Gastroesophageal sphincter (tissue), 3 donors: Measurements from ENCODE around the gene GRM7.

ENCODE experiments used
- EP300 ChIP-seq: sonication (generic); formaldehyde crosslinking; IDR thresholded peaks from one replicate; pipeline ENCODE4 v1.6.1; 2017; ENCODE audit warnings: antibody characterized with exemption, mild to moderate bottlenecking
- POLR2A ChIP-seq, 2 donors: fragments of 450-650 bp; IDR thresholded peaks; one replicate each; pipeline ENCODE4 v1.6.1; 2017; ENCODE audit warnings: antibody characterized with exemption in 2 of 2, mild to moderate bottlenecking in 2 of 2, moderate library complexity in 1 of 2
- POLR2AphosphoS5 ChIP-seq: sonication (generic); formaldehyde crosslinking; IDR thresholded peaks from one replicate; pipeline ENCODE4 v1.6.1; 2017; ENCODE audit warnings: antibody characterized with exemption
- TF ChIP-seq, protein P1 (sequence below), 4 experiments: fragments of 200-600 bp in 2 of 4; fragments of 450-650 bp in 2 of 4; sonication (generic) in 1 of 4; IDR thresholded peaks; one replicate each; pipeline ENCODE4 v1.5.1; 2017 to 2019; ENCODE audit warnings: antibody characterized with exemption in 4 of 4, mild to moderate bottlenecking in 2 of 4, moderate library complexity in 2 of 4

DNA sequence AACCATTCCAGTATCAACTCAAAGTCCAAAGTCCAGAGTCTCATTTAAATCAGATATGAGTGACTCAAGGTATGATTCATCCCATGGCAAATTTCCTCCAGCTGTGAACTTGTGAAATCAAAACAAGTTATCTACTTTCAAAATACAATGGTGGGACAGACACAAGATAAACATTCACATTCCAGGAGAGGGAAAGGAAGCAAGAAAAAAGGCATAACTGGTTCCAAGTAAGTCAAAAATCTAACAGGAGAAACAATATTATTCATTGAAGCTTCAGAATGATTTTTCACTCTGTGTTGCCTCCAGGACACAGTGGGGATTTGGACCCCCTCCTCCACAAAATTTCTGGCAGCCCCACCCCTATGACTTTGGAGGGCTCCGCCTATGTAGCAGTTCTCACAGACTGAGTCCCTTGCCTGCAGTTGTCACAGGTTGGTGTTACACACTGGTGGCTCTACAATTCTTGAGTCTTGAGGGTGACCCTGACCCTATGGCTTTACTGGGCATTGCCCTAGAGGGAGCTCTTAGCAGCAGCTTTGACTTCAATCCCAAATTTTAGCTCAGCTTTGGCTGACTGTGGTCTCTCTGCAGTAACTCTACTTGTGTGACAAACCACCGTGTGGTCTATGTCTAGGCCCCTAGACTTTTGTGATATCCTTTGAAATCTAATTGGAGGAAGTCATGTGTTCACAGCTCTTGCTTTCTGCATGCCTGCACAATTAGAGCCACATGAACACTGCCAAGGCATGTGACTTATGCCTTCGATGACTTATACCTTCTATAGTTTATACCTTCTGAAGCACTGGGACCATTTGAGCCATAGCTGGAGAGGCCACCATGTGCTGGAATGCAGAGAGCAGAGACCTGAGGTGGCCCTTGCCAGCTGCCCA lies 644.2 kb downstream of the GRM7 start:
- TF ChIP-seq, protein P1, sequence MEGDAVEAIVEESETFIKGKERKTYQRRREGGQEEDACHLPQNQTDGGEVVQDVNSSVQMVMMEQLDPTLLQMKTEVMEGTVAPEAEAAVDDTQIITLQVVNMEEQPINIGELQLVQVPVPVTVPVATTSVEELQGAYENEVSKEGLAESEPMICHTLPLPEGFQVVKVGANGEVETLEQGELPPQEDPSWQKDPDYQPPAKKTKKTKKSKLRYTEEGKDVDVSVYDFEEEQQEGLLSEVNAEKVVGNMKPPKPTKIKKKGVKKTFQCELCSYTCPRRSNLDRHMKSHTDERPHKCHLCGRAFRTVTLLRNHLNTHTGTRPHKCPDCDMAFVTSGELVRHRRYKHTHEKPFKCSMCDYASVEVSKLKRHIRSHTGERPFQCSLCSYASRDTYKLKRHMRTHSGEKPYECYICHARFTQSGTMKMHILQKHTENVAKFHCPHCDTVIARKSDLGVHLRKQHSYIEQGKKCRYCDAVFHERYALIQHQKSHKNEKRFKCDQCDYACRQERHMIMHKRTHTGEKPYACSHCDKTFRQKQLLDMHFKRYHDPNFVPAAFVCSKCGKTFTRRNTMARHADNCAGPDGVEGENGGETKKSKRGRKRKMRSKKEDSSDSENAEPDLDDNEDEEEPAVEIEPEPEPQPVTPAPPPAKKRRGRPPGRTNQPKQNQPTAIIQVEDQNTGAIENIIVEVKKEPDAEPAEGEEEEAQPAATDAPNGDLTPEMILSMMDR (IDR thresholded peaks at IDR 0.05), result no peak
- TF ChIP-seq POLR2A (IDR thresholded peaks at IDR 0.05) (no peak), POLR2AphosphoS5 (peak; percentile 12), EP300 (no peak)
